GM12891 (cell line): Measurements from ENCODE around the gene RNASE2.

Source experiments
- PAX5 ChIP-seq: IDR thresholded peaks from 2 replicates; pipeline ENCODE4 v1.6.1; 2011; ENCODE audit warnings: low read length, moderate library complexity, mild to moderate bottlenecking; ENCODE audit not compliant: insufficient read depth, severe bottlenecking
- POLR2A ChIP-seq: IDR thresholded peaks from 2 replicates; pipeline ENCODE4 v1.6.1; 2011; ENCODE audit warnings: low read depth, low read length, control low read depth
- POLR2AphosphoS5 ChIP-seq: IDR thresholded peaks from 2 replicates; pipeline ENCODE4 v1.6.1; 2011; ENCODE audit warnings: low read depth, low read length, control low read depth
- POU2F2 ChIP-seq: IDR thresholded peaks from 2 replicates; pipeline ENCODE4 v1.6.1; 2011; ENCODE audit warnings: low read depth, mild to moderate bottlenecking, control low read depth, low read length, moderate library complexity
- SPI1 ChIP-seq: IDR thresholded peaks from 2 replicates; pipeline ENCODE4 v1.6.1; 2011; ENCODE audit warnings: low read depth, low read length, control low read depth
- TAF1 ChIP-seq: IDR thresholded peaks from 2 replicates; pipeline ENCODE4 v1.6.1; 2011; ENCODE audit warnings: low read depth, low read length, control low read depth

DNA sequence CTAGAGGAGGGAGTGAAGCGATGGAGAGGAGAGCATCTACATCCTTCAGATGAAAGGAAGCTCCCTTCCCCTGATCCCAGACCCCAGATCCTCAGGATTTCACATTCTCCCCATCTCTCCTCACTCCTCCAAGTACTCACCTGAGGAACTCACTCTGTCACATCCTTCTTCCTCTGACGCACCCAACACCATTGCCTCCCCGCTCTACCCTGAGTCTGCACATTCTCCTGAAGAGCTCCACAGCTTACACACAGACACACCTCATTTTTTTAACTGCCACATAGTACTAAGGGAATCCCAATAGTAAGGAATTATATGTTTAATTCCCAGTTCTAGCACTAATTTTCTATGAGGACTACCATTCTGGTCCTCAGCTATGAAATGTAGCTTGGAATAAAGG is 18.2 kb downstream of the RNASE2 start:
- TF ChIP-seq POU2F2, result no peak
- TF ChIP-seq PAX5, result no peak
- no peak for TF ChIP-seq POLR2AphosphoS5
- no peak for TF ChIP-seq POLR2A
- no peak for TF ChIP-seq SPI1
- no peak for TF ChIP-seq TAF1
